HEK293 (cell line): Measurements from ENCODE around the gene HOXB8.

Source experiments
- ELK4 ChIP-seq: IDR thresholded peaks from 2 replicates; pipeline ENCODE4 v1.6.1; 2011; ENCODE audit warnings: mild to moderate bottlenecking, low read depth, low read length, borderline replicate concordance
- GLI2 ChIP-seq: fragments of 450-650 bp; formaldehyde crosslinking; IDR thresholded peaks from 2 replicates; pipeline ENCODE4; 2017; ENCODE audit warnings: missing biosample characterization, missing genetic modification characterization, low read depth, borderline replicate concordance
- GLI4 ChIP-seq: fragments of 450-650 bp; formaldehyde crosslinking; IDR thresholded peaks from 2 replicates; pipeline ENCODE4 v1.5.1; 2016; ENCODE audit warnings: missing biosample characterization, missing genetic modification characterization
- HIC1 ChIP-seq: fragments of 450-650 bp; formaldehyde crosslinking; IDR thresholded peaks from 2 replicates; pipeline ENCODE4 v1.5.1; 2016; ENCODE audit warnings: missing biosample characterization, missing genetic modification characterization
- KLF10 ChIP-seq: fragments of 450-650 bp; IDR thresholded peaks from 2 replicates; pipeline ENCODE4 v1.5.1; 2018; ENCODE audit warnings: missing biosample characterization, mild to moderate bottlenecking, missing genetic modification characterization
- KLF8 ChIP-seq: fragments of 450-650 bp; formaldehyde crosslinking; IDR thresholded peaks from 2 replicates; pipeline ENCODE4 v1.5.1; 2016; ENCODE audit warnings: missing biosample characterization, missing genetic modification characterization
- MZF1 ChIP-seq: fragments of 450-650 bp; formaldehyde crosslinking; IDR thresholded peaks from 2 replicates; pipeline ENCODE4 v1.5.1; 2017; ENCODE audit warnings: missing biosample characterization, missing genetic modification characterization, borderline replicate concordance
- REPIN1 ChIP-seq: fragments of 450-650 bp; formaldehyde crosslinking; IDR thresholded peaks from 2 replicates; pipeline ENCODE4 v1.5.1; 2017; ENCODE audit warnings: missing biosample characterization, missing genetic modification characterization, low read depth
- SCRT2 ChIP-seq: fragments of 450-650 bp; formaldehyde crosslinking; IDR thresholded peaks from 2 replicates; pipeline ENCODE4 v1.5.1; 2016; ENCODE audit warnings: missing biosample characterization, missing genetic modification characterization
- SP7 ChIP-seq: fragments of 450-650 bp; formaldehyde crosslinking; IDR thresholded peaks from 2 replicates; pipeline ENCODE4 v1.5.1; 2016; ENCODE audit warnings: missing biosample characterization, missing genetic modification characterization
- YY2 ChIP-seq: fragments of 450-650 bp; formaldehyde crosslinking; IDR thresholded peaks from 2 replicates; pipeline ENCODE4 v1.5.1; 2016; ENCODE audit warnings: missing biosample characterization, missing genetic modification characterization
- ZBTB11 ChIP-seq: fragments of 450-650 bp; formaldehyde crosslinking; conservative IDR thresholded peaks from 2 replicates; pipeline ENCODE4 v1.5.1; 2016; ENCODE audit warnings: low read depth, missing biosample characterization, missing genetic modification characterization
- ZFP3 ChIP-seq: fragments of 450-650 bp; formaldehyde crosslinking; IDR thresholded peaks from 2 replicates; pipeline ENCODE4 v1.5.1; 2016; ENCODE audit warnings: low read depth, missing biosample characterization, missing genetic modification characterization
- ZNF140 ChIP-seq: fragments of 450-650 bp; formaldehyde crosslinking; IDR thresholded peaks from 2 replicates; pipeline ENCODE4 v1.5.1; 2016; ENCODE audit warnings: missing biosample characterization, missing genetic modification characterization
- ZNF157 ChIP-seq: fragments of 450-650 bp; formaldehyde crosslinking; IDR thresholded peaks from 2 replicates; pipeline ENCODE4 v1.5.1; 2016; ENCODE audit warnings: missing biosample characterization, missing genetic modification characterization
- ZNF18 ChIP-seq: fragments of 450-650 bp; formaldehyde crosslinking; IDR thresholded peaks from 2 replicates; pipeline ENCODE4 v1.5.1; 2016; ENCODE audit warnings: missing biosample characterization, missing genetic modification characterization
- ZNF19 ChIP-seq: fragments of 450-650 bp; formaldehyde crosslinking; IDR thresholded peaks from 2 replicates; pipeline ENCODE4; 2016; ENCODE audit warnings: missing biosample characterization, missing genetic modification characterization, low read depth
- ZNF214 ChIP-seq: fragments of 450-650 bp; formaldehyde crosslinking; IDR thresholded peaks from 2 replicates; pipeline ENCODE4 v1.5.1; 2017; ENCODE audit warnings: missing biosample characterization, mild to moderate bottlenecking, missing genetic modification characterization, borderline replicate concordance
- ZNF23 ChIP-seq: fragments of 450-650 bp; formaldehyde crosslinking; IDR thresholded peaks from 2 replicates; pipeline ENCODE4 v1.5.1; 2016; ENCODE audit warnings: missing biosample characterization, missing genetic modification characterization, borderline replicate concordance
- ZNF274 ChIP-seq, 2 experiments: fragments of 200-500 bp in 1 of 2; fragments of 450-650 bp in 1 of 2; sonication (Bioruptor generic) in 1 of 2; formaldehyde crosslinking in 1 of 2; IDR thresholded peaks; 2 replicates each; pipeline versions ENCODE4 v1.5.1 to v1.6.1; 2014 to 2016; ENCODE audit warnings: borderline replicate concordance in 1 of 2, inconsistent platforms in 1 of 2, low read length in 1 of 2, missing biosample characterization in 1 of 2, missing genetic modification characterization in 1 of 2
- ZNF324 ChIP-seq: fragments of 450-650 bp; formaldehyde crosslinking; IDR thresholded peaks from 2 replicates; pipeline ENCODE4 v1.5.1; 2016; ENCODE audit warnings: missing biosample characterization, missing genetic modification characterization
- ZNF362 ChIP-seq: fragments of 450-650 bp; formaldehyde crosslinking; IDR thresholded peaks from 2 replicates; pipeline ENCODE4 v1.5.1; 2016; ENCODE audit warnings: missing biosample characterization, missing genetic modification characterization
- ZNF48 ChIP-seq: fragments of 450-650 bp; formaldehyde crosslinking; IDR thresholded peaks from 2 replicates; pipeline ENCODE4 v1.5.1; 2016; ENCODE audit warnings: missing biosample characterization, missing genetic modification characterization
- ZNF664 ChIP-seq: fragments of 450-650 bp; formaldehyde crosslinking; IDR thresholded peaks from 2 replicates; pipeline ENCODE4 v1.5.1; 2016; ENCODE audit warnings: missing biosample characterization, missing genetic modification characterization
- ZNF76 ChIP-seq: fragments of 450-650 bp; formaldehyde crosslinking; IDR thresholded peaks from 2 replicates; pipeline ENCODE4; 2016; ENCODE audit warnings: low read depth, missing biosample characterization, missing genetic modification characterization, borderline replicate concordance
- ZNF777 ChIP-seq: fragments of 450-650 bp; formaldehyde crosslinking; IDR thresholded peaks from 2 replicates; pipeline ENCODE4 v1.5.1; 2017; ENCODE audit warnings: missing biosample characterization, missing genetic modification characterization, borderline replicate concordance
- ZNF785 ChIP-seq: fragments of 450-650 bp; formaldehyde crosslinking; IDR thresholded peaks from 2 replicates; pipeline ENCODE4 v1.5.1; 2016; ENCODE audit warnings: missing biosample characterization, missing genetic modification characterization
- ZNF837 ChIP-seq: fragments of 450-650 bp; formaldehyde crosslinking; IDR thresholded peaks from 2 replicates; pipeline ENCODE4 v1.5.1; 2016; ENCODE audit warnings: missing biosample characterization, missing genetic modification characterization
- ZNF843 ChIP-seq: fragments of 450-650 bp; formaldehyde crosslinking; IDR thresholded peaks from 2 replicates; pipeline ENCODE4 v1.5.1; 2016; ENCODE audit warnings: missing biosample characterization, missing genetic modification characterization
- ZSCAN16 ChIP-seq: fragments of 450-650 bp; formaldehyde crosslinking; IDR thresholded peaks from 2 replicates; pipeline ENCODE4 v1.5.1; 2016; ENCODE audit warnings: missing biosample characterization, missing genetic modification characterization

HOXB8 gene

GRCh38 chr17:48596735-48597527 is 18.2 kb downstream of the HOXB8 start (continued):
- TF ChIP-seq ZNF157 (no peak), ZNF23 (tag by site-specific recombination) (no peak), ZNF785 (no peak), KLF10 (tag by site-specific recombination) (no peak), ZNF19 (no peak), ZBTB11 (tag by site-specific recombination) (peak; percentile 79), GLI2 (tag by site-specific recombination) (no peak), SCRT2 (tag by site-specific recombination) (peak; percentile 20), MZF1 (tag by site-specific recombination) (no peak), ZFP3 (tag by site-specific recombination) (no peak), ZNF48 (tag by site-specific recombination) (no peak), ZNF324 (no peak), ZSCAN16 (tag by site-specific recombination) (0 out of 2 replicates have a peak, but pooled peaks have one; percentile 8), ZNF362 (tag by site-specific recombination) (no peak), ZNF76 (tag by site-specific recombination) (no peak; the same call in 1 of the 2 replicates), ELK4 (no peak), KLF8 (tag by site-specific recombination) (peak; percentile 50; the same call in 1 of the 2 replicates), ZNF140 (tag by site-specific recombination) (no peak), ZNF843 (no peak), ZNF777 (tag by site-specific recombination) (no peak), ZNF664 (tag by site-specific recombination) (0 out of 2 replicates have a peak, but pooled peaks have one; percentile 7), HIC1 (tag by site-specific recombination) (0 out of 2 replicates have a peak, but pooled peaks have one; percentile 15), ZNF214 (tag by site-specific recombination) (no peak), YY2 (tag by site-specific recombination) (no peak), REPIN1 (tag by site-specific recombination) (no peak), ZNF18 (peak; percentile 84; the same call in 1 of the 2 replicates), SP7 (peak; percentile 36; the same call in 1 of the 2 replicates), ZNF837 (no peak), ZNF274 (IDR thresholded peaks at IDR 0.05; ENCODE audit: low read length) (no peak), ZNF274 (tag by site-specific recombination; IDR thresholded peaks at IDR 0.05; ENCODE audit: borderline replicate concordance) (no peak), GLI4 (tag by site-specific recombination) (no peak)
